Measurements from ENCODE around the gene VCP. TPM values are rescaled to one million over a fixed set of nuclear protein-coding genes. Genes with fewer than 3 reads are reported as not detected.
A peak's percentile ranks its signal among the peaks of the same experiment; 100 is the strongest.

Gene VCP
- total and polyA plus RNA-seq, 9 of the 15 experiments (the other 6 are each of a cell fraction or from before 2014, with no cell fraction given): 7.1 to 257 (median 199) TPM

DNA sequence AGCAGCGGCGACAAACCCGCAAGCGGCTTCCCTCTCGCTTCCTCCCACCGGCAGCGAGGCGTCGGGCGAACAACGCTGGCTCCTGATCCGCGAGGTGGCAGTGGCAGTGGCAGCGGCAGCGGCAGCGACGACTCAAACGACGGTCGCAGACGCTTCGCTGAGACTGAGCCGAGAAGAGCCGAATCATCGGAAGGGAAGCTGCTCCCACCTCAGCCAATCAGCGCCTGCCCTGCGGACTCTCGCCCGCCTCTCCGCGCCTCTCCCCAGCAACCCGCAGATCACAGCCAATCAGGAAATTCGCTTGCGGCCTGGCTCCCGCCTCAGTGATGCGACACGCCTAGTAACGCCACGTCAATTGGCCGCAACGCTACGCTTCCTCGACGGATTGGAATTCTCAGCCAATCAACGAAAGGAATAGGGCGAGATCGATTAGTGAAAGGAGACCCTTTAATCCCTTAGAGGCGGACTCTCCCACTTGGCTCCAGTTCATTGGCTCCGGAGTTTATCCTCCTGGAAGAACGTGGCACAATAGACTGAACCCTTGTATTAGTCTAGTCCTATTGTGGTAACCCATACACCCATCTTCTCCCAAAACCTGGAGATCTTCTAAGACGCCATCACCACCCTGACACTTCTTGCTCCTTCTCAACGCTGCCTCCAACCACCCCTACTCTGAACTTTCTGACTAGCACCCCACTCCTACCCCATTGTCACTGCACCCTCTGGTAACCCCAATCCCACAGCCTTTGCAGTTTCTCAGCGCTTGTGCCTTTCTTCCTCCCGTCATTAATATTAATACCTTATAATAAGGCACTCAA lies at the start of gene VCP (continued):
- TF ChIP-seq, protein P1, sequence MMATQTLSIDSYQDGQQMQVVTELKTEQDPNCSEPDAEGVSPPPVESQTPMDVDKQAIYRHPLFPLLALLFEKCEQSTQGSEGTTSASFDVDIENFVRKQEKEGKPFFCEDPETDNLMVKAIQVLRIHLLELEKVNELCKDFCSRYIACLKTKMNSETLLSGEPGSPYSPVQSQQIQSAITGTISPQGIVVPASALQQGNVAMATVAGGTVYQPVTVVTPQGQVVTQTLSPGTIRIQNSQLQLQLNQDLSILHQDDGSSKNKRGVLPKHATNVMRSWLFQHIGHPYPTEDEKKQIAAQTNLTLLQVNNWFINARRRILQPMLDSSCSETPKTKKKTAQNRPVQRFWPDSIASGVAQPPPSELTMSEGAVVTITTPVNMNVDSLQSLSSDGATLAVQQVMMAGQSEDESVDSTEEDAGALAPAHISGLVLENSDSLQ (IDR thresholded peaks at IDR 0.05): peak; percentile 97
- TF ChIP-seq PML (IDR thresholded peaks at IDR 0.05; ENCODE audit: low read length) (peak; percentile 49; the same call in 1 of the 2 replicates), NFXL1 (CRISPR knock-in tag; IDR thresholded peaks at IDR 0.05) (no peak), GABPA (tag; conservative IDR thresholded peaks at IDR 0.05; ENCODE audit: low read depth) (0 out of 2 replicates have a peak, but pooled peaks have one; percentile 25), ELF2 (CRISPR knock-in tag; IDR thresholded peaks at IDR 0.05) (no peak), CEBPB (tag; IDR thresholded peaks at IDR 0.05) (no peak), FOXM1 (IDR thresholded peaks at IDR 0.05; ENCODE audit: low read depth) (no peak), FOXM1 (CRISPR knock-in tag; IDR thresholded peaks at IDR 0.05; ENCODE audit: low read depth) (no peak), MYC (IDR thresholded peaks at IDR 0.05; ENCODE audit: low read depth, low read length) (no peak), MYC (CRISPR knock-in tag; IDR thresholded peaks at IDR 0.05; ENCODE audit: borderline replicate concordance, low read depth) (no peak), ZNF165 (CRISPR knock-in tag; IDR thresholded peaks at IDR 0.05; ENCODE audit: borderline replicate concordance) (no peak), NFE2 (IDR thresholded peaks at IDR 0.05; ENCODE audit: low read depth) (peak; percentile 82), U2AF1 (optimal IDR thresholded peaks at IDR 0.05; ENCODE audit: low read depth, low read length) (no peak), MAFG (tag; conservative IDR thresholded peaks at IDR 0.05) (no peak), TCF7L2 (IDR thresholded peaks at IDR 0.05; ENCODE audit: low read depth, low read length) (no peak), ZNF436 (CRISPR knock-in tag; IDR thresholded peaks at IDR 0.05) (no peak), DACH1 (IDR thresholded peaks at IDR 0.05; ENCODE audit: partially characterized antibody) (no peak), ZNF76 (CRISPR knock-in tag; IDR thresholded peaks at IDR 0.05; ENCODE audit: borderline replicate concordance) (no peak), ZSCAN32 (CRISPR knock-in tag; IDR thresholded peaks at IDR 0.05) (no peak)
- TF ChIP-seq, protein P2, sequence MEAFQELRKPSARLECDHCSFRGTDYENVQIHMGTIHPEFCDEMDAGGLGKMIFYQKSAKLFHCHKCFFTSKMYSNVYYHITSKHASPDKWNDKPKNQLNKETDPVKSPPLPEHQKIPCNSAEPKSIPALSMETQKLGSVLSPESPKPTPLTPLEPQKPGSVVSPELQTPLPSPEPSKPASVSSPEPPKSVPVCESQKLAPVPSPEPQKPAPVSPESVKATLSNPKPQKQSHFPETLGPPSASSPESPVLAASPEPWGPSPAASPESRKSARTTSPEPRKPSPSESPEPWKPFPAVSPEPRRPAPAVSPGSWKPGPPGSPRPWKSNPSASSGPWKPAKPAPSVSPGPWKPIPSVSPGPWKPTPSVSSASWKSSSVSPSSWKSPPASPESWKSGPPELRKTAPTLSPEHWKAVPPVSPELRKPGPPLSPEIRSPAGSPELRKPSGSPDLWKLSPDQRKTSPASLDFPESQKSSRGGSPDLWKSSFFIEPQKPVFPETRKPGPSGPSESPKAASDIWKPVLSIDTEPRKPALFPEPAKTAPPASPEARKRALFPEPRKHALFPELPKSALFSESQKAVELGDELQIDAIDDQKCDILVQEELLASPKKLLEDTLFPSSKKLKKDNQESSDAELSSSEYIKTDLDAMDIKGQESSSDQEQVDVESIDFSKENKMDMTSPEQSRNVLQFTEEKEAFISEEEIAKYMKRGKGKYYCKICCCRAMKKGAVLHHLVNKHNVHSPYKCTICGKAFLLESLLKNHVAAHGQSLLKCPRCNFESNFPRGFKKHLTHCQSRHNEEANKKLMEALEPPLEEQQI (IDR thresholded peaks at IDR 0.05): no peak
- TF ChIP-seq, protein P3, sequence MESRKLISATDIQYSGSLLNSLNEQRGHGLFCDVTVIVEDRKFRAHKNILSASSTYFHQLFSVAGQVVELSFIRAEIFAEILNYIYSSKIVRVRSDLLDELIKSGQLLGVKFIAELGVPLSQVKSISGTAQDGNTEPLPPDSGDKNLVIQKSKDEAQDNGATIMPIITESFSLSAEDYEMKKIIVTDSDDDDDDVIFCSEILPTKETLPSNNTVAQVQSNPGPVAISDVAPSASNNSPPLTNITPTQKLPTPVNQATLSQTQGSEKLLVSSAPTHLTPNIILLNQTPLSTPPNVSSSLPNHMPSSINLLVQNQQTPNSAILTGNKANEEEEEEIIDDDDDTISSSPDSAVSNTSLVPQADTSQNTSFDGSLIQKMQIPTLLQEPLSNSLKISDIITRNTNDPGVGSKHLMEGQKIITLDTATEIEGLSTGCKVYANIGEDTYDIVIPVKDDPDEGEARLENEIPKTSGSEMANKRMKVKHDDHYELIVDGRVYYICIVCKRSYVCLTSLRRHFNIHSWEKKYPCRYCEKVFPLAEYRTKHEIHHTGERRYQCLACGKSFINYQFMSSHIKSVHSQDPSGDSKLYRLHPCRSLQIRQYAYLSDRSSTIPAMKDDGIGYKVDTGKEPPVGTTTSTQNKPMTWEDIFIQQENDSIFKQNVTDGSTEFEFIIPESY (CRISPR knock-in tag; IDR thresholded peaks at IDR 0.05): no peak
- TF ChIP-seq, protein P4, sequence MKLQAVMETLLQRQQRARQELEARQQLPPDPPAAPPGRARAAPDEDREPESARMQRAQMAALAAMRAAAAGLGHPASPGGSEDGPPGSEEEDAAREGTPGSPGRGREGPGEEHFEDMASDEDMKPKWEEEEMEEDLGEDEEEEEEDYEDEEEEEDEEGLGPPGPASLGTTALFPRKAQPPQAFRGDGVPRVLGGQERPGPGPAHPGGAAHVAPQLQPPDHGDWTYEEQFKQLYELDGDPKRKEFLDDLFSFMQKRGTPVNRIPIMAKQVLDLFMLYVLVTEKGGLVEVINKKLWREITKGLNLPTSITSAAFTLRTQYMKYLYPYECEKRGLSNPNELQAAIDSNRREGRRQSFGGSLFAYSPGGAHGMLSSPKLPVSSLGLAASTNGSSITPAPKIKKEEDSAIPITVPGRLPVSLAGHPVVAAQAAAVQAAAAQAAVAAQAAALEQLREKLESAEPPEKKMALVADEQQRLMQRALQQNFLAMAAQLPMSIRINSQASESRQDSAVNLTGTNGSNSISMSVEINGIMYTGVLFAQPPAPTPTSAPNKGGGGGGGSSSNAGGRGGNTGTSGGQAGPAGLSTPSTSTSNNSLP (IDR thresholded peaks at IDR 0.05; ENCODE audit: borderline replicate concordance, low read depth, low read length): no peak; the same call in 1 of the 2 replicates

Measured in K562 (cell line).